Endothelial cell of umbilical vein (primary cell): ENCODE data around the gene COA7. TPM values are rescaled to one million over a fixed set of nuclear protein-coding genes. Genes with fewer than 3 reads are reported as not detected.

Source experiments
- BruUV-seq: library from RNA; stranded (reverse); fragments of 400-500 nt; replicated peaks from 2 replicates; lab custom pipeline; 2021; lab: Mats Ljungman, UMichigan
- CTCF ChIA-PET: fragments of 300-600, 350-600 bp; sonication (Branson Sonifier 250); formaldehyde crosslinking; loops from one replicate; lab custom pipeline; 2021; ENCODE audit warnings: antibody characterized with exemption, inconsistent platforms; lab: Charles Lee
- POLR2A ChIA-PET: fragments of 300-600, 350-600 bp; sonication (Branson Sonifier 250); formaldehyde crosslinking; loops from one replicate; lab custom pipeline; 2021; ENCODE audit warnings: antibody characterized with exemption, inconsistent platforms; lab: Charles Lee
- DNase-seq: peaks from one replicate; pipeline ENCODE4 v3.0.0-alpha.2; 2011; ENCODE audit warnings: low read depth, low spot score
- FAIRE-seq: peaks from 2 replicates; lab custom pipeline; 2011; peaks lifted over from hg19 to GRCh38; lab: Jason Lieb, UNC
- H2AFZ ChIP-seq: 2 replicates; pipeline ENCODE4 v1.6.0; 2012; ENCODE audit warnings: low read depth, low read length, control low read depth, inconsistent platforms
- H3K27ac ChIP-seq: 2 replicates; pipeline ENCODE4 v1.5.1; 2011; ENCODE audit warnings: low read depth, mild to moderate bottlenecking, control low read depth, low read length, moderate library complexity; ENCODE audit not compliant: insufficient read depth
- H3K27me3 ChIP-seq, 2 experiments: 2 replicates each; pipeline versions ENCODE4 v1.6.0 to v1.6.1; 2011; ENCODE audit warnings: low read length in 2 of 2, mixed read lengths in 1 of 2; ENCODE audit not compliant: control insufficient read depth in 2 of 2, insufficient read depth in 2 of 2
- H3K36me3 ChIP-seq, 2 experiments: 2 replicates in 1 of 2; 3 replicates in 1 of 2; pipeline ENCODE4 v1.5.1; 2011; ENCODE audit warnings: low read length in 2 of 2, mild to moderate bottlenecking in 1 of 2, moderate library complexity in 1 of 2; ENCODE audit not compliant: control insufficient read depth in 2 of 2, insufficient read depth in 2 of 2; ENCODE audit errors: extremely low read depth in 1 of 2
- H3K4me1 ChIP-seq: 3 replicates; pipeline ENCODE4 v1.5.1; 2011; ENCODE audit warnings: mild to moderate bottlenecking, low read length; ENCODE audit not compliant: control insufficient read depth, insufficient read depth; ENCODE audit errors: extremely low read depth
- H3K4me2 ChIP-seq: 2 replicates; pipeline ENCODE4 v1.6.1; 2011; ENCODE audit warnings: low read length, control low read depth, mixed read lengths; ENCODE audit not compliant: insufficient read depth
- H3K4me3 ChIP-seq, 3 experiments: fragments of 200-600 bp in 1 of 3; sonication (generic), shearing (Covaris generic) in 1 of 3; replicated peaks in 1 of 3; 2 replicates each; pipeline ENCODE4 v1.5.1; 2011 to 2016; ENCODE audit warnings: control low read depth in 3 of 3, low read length in 3 of 3, mild to moderate bottlenecking in 2 of 3, inconsistent platforms in 1 of 3, low read depth in 1 of 3, moderate library complexity in 1 of 3; ENCODE audit not compliant: insufficient read depth in 1 of 3
- H3K79me2 ChIP-seq: 2 replicates; pipeline ENCODE4 v1.6.0; 2012; ENCODE audit warnings: low read length, inconsistent platforms; ENCODE audit not compliant: control insufficient read depth, insufficient read depth
- H3K9ac ChIP-seq: replicated peaks from 2 replicates; pipeline ENCODE3; 2011; ENCODE audit warnings: low read length, control low read depth; ENCODE audit not compliant: insufficient read depth; ENCODE audit errors: extremely low read depth
- H3K9me1 ChIP-seq: replicated peaks from 3 replicates; pipeline ENCODE4 v1.6.0; 2011; ENCODE audit warnings: mild to moderate bottlenecking, low read length; ENCODE audit not compliant: control insufficient read depth, insufficient read depth; ENCODE audit errors: extremely low read depth
- H3K9me3 ChIP-seq: replicated peaks from 2 replicates; pipeline ENCODE4 v1.5.1; 2012; ENCODE audit warnings: low read length, inconsistent platforms; ENCODE audit not compliant: control insufficient read depth, insufficient read depth
- H4K20me1 ChIP-seq: replicated peaks from 2 replicates; pipeline ENCODE3; 2011; ENCODE audit warnings: mild to moderate bottlenecking, low read length; ENCODE audit not compliant: control insufficient read depth, insufficient read depth; ENCODE audit errors: extremely low read depth
- EZH2 ChIP-seq: IDR thresholded peaks from 2 replicates; pipeline ENCODE4 v1.6.1; 2012; ENCODE audit warnings: borderline replicate concordance, low read depth, mild to moderate bottlenecking, moderate library complexity, low read length, inconsistent platforms; ENCODE audit not compliant: severe bottlenecking
- FOS ChIP-seq: IDR thresholded peaks from 2 replicates; pipeline ENCODE4 v1.6.1; 2011; ENCODE audit warnings: mild to moderate bottlenecking, low read length, moderate library complexity, borderline replicate concordance; ENCODE audit not compliant: insufficient read depth
- GATA2 ChIP-seq: IDR thresholded peaks from 2 replicates; pipeline ENCODE4 v1.7.0; 2011; ENCODE audit warnings: low read depth, mild to moderate bottlenecking, moderate library complexity, mixed read lengths, low read length; ENCODE audit not compliant: insufficient read length, insufficient read depth
- JUN ChIP-seq: IDR thresholded peaks from 2 replicates; pipeline ENCODE4 v1.6.1; 2011; ENCODE audit warnings: borderline replicate concordance, low read depth; ENCODE audit not compliant: insufficient read length, insufficient read depth
- MAX ChIP-seq: IDR thresholded peaks from 2 replicates; pipeline ENCODE4 v1.6.1; 2011; ENCODE audit not compliant: insufficient read depth, insufficient read length
- MYC ChIP-seq: IDR thresholded peaks from one replicate; pipeline ENCODE4 v1.6.1; 2011; ENCODE audit warnings: mild to moderate bottlenecking, low read depth, low read length
- POLR2A ChIP-seq: IDR thresholded peaks from 2 replicates; pipeline ENCODE4 v1.6.1; 2012; ENCODE audit warnings: low read depth, mild to moderate bottlenecking, control low read depth, low read length
- POLR2AphosphoS5 ChIP-seq: IDR thresholded peaks from 2 replicates; pipeline ENCODE4 v1.6.1; 2012; ENCODE audit warnings: low read depth, mild to moderate bottlenecking, control low read depth, low read length, moderate library complexity; ENCODE audit not compliant: insufficient read depth
- dilution Hi-C: fragments of 300-500 bp; cut with MboI; formaldehyde crosslinking; loops from one replicate; pipeline ENCODE4 v1.15.0; 2019; ENCODE audit warnings: low sequenced_read_pairs; ENCODE audit not compliant: extremely low pct_ligation_motif_present
- intact Hi-C: fragments of 100-400 bp; cut with micrococcal nuclease; formaldehyde crosslinking; loops from one replicate; pipeline ENCODE4 v1.10.0; 2022
- polyA plus RNA-seq, 4 experiments: library from polyadenylated mRNA; depleted of rRNA in 3 of 4; stranded (reverse) in 3 of 4; unstranded in 1 of 4; fragments of >200 nt; gene quantifications; 2 replicates each; pipeline versions ENCODE4 v1.2.1 to v1.2.3, GENCODE V29; 2011 to 2012; ENCODE audit warnings: missing spikeins in 1 of 4
- total RNA-seq: library from RNA; stranded (reverse); gene quantifications from 2 replicates; pipeline ENCODE4 v1.2.3, GENCODE V29; 2021
- TF ChIP-seq, protein P1 (sequence below), 2 donors: IDR thresholded peaks; 1 replicate in 1 of 2; 2 replicates in 1 of 2; pipeline ENCODE4 v1.5.1; 2011; ENCODE audit warnings: low read length in 2 of 2, mild to moderate bottlenecking in 2 of 2, moderate library complexity in 2 of 2, control low read depth in 1 of 2, inconsistent platforms in 1 of 2, low read depth in 1 of 2; ENCODE audit not compliant: insufficient read depth in 1 of 2; ENCODE audit errors: extremely low read depth in 1 of 2

The COA7 gene
- total and polyA plus RNA-seq, 2 donors (not counting 3 experiments of a cell fraction or from before 2014, with no cell fraction given), result 11.7 to 28.6 TPM

- ChIA-PET CTCF (no interaction called here), POLR2A (no interaction called here)
- H3K36me3 ChIP-seq, result no peaks in the 10 kb centered on the region
- DNase-seq, result no peak
- peaks cover 7% of the 10 kb centered on the region for H3K4me1 ChIP-seq
- no peaks in the 10 kb centered on the region for H4K20me1 ChIP-seq
- no peak overlapping the region for H3K4me2 ChIP-seq
- no peaks in the 10 kb centered on the region for H3K27me3 ChIP-seq
- H2AFZ ChIP-seq, result no peak overlapping the region
- no peak overlapping the region for H3K4me3 ChIP-seq
- FAIRE-seq, result no peak
- dilution Hi-C loops (no loop called here), intact Hi-C loops (no loop called here)
- BruUV-seq, result no TSS peak
- no peaks in the 10 kb centered on the region for H3K9me3 ChIP-seq
- H3K27ac ChIP-seq, result no peak overlapping the region
- no peaks in the 10 kb centered on the region for H3K79me2 ChIP-seq
- no peak for TF ChIP-seq MAX
- TF ChIP-seq MYC, result no peak
- TF ChIP-seq FOS, result no peak
- TF ChIP-seq GATA2, result no peak
- no peak for TF ChIP-seq POLR2AphosphoS5
- TF ChIP-seq JUN, result no peak
- TF ChIP-seq, protein P1, sequence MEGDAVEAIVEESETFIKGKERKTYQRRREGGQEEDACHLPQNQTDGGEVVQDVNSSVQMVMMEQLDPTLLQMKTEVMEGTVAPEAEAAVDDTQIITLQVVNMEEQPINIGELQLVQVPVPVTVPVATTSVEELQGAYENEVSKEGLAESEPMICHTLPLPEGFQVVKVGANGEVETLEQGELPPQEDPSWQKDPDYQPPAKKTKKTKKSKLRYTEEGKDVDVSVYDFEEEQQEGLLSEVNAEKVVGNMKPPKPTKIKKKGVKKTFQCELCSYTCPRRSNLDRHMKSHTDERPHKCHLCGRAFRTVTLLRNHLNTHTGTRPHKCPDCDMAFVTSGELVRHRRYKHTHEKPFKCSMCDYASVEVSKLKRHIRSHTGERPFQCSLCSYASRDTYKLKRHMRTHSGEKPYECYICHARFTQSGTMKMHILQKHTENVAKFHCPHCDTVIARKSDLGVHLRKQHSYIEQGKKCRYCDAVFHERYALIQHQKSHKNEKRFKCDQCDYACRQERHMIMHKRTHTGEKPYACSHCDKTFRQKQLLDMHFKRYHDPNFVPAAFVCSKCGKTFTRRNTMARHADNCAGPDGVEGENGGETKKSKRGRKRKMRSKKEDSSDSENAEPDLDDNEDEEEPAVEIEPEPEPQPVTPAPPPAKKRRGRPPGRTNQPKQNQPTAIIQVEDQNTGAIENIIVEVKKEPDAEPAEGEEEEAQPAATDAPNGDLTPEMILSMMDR (IDR thresholded peaks at IDR 0.05; ENCODE audit: extremely low read depth in 1 of 2, insufficient read depth in 1 of 2, low read depth in 1 of 2, low read length in 2 of 2), result no peak
- TF ChIP-seq EZH2, result no peak
- no peak for TF ChIP-seq POLR2A
- H3K9me1 ChIP-seq, result no peaks in the 10 kb centered on the region
- H3K9ac ChIP-seq, result no peak overlapping the region
Measured at GRCh38 chr1:52679498-52679897, 18.6 kb downstream of the COA7 start.
